NCI-H82 (cell line): ENCODE results near the gene SLIT3.

Experiments
- DNase-seq: peaks from one replicate; lab custom pipeline; 2025; lab: John Stamatoyannopoulos, UW

Gene SLIT3

GRCh38 chr5:168887931-168888330, 413.0 kb downstream of the SLIT3 start:
- no peak for DNase-seq

GRCh38 chr5:168886157-168886556, 414.8 kb downstream of the SLIT3 start:
- no peak for DNase-seq

GRCh38 chr5:168885324-168886120, 415.4 kb downstream of the SLIT3 start:
- peak; percentile 38 for DNase-seq

- DNase-seq, result no peak
Measured at GRCh38 chr5:168883991-168884390, 416.9 kb downstream of the SLIT3 start.

GRCh38 chr5:168883281-168883741, 417.6 kb downstream of the SLIT3 start:
- DNase-seq, result no peak

GRCh38 chr5:168882283-168882682, 418.7 kb downstream of the SLIT3 start:
- DNase-seq, result no peak

- peak; percentile 90 for DNase-seq
Measured at GRCh38 chr5:168881427-168882149, 419.4 kb downstream of the SLIT3 start.

- DNase-seq, result no peak
Measured at GRCh38 chr5:168879929-168880328, 421.0 kb downstream of the SLIT3 start.

- DNase-seq, result no peak
Measured at GRCh38 chr5:168879331-168879730, 421.6 kb downstream of the SLIT3 start.

GRCh38 chr5:168878135-168878745, 422.7 kb downstream of the SLIT3 start:
- peak; percentile 71 for DNase-seq

- peak; percentile 88 for DNase-seq
Measured at GRCh38 chr5:168877132-168877892, 423.6 kb downstream of the SLIT3 start.

- DNase-seq, result no peak
Measured at GRCh38 chr5:168876419-168876818, 424.5 kb downstream of the SLIT3 start.

- peak; percentile 13 for DNase-seq
Measured at GRCh38 chr5:168875832-168876231, 425.1 kb downstream of the SLIT3 start.

GRCh38 chr5:168874713-168875380, 426.1 kb downstream of the SLIT3 start:
- peak; percentile 62 for DNase-seq

- no peak for DNase-seq
Measured at GRCh38 chr5:168872246-168872645, 428.7 kb downstream of the SLIT3 start.

- no peak for DNase-seq
Measured at GRCh38 chr5:168870910-168871309, 430.0 kb downstream of the SLIT3 start.

GRCh38 chr5:168869615-168870227, 431.2 kb downstream of the SLIT3 start:
- peak; percentile 22 for DNase-seq

GRCh38 chr5:168867241-168867640, 433.7 kb downstream of the SLIT3 start:
- no peak for DNase-seq

- peak; percentile 83 for DNase-seq
Measured at GRCh38 chr5:168865968-168866367, 435.0 kb downstream of the SLIT3 start.

- DNase-seq, result no peak
Measured at GRCh38 chr5:168863021-168863420, 437.9 kb downstream of the SLIT3 start.

- no peak for DNase-seq
Measured at GRCh38 chr5:168860503-168860902, 440.4 kb downstream of the SLIT3 start.
